T-helper 22 cell (primary cell): ENCODE results near the gene CHRNB2.
A peak's percentile ranks its signal among the peaks of the same experiment; 100 is the strongest.
"Not testable (repeated sequence)": the region's sequence is repeated elsewhere in the genome, so short reads cannot be mapped to it uniquely, and the experiment has no call there.

Experiments used
- DNase-seq: peaks from one replicate; pipeline ENCODE4 v3.0.0-alpha.2; 2020; ENCODE audit warnings: low read depth

Gene CHRNB2, protein sequence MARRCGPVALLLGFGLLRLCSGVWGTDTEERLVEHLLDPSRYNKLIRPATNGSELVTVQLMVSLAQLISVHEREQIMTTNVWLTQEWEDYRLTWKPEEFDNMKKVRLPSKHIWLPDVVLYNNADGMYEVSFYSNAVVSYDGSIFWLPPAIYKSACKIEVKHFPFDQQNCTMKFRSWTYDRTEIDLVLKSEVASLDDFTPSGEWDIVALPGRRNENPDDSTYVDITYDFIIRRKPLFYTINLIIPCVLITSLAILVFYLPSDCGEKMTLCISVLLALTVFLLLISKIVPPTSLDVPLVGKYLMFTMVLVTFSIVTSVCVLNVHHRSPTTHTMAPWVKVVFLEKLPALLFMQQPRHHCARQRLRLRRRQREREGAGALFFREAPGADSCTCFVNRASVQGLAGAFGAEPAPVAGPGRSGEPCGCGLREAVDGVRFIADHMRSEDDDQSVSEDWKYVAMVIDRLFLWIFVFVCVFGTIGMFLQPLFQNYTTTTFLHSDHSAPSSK

DNA sequence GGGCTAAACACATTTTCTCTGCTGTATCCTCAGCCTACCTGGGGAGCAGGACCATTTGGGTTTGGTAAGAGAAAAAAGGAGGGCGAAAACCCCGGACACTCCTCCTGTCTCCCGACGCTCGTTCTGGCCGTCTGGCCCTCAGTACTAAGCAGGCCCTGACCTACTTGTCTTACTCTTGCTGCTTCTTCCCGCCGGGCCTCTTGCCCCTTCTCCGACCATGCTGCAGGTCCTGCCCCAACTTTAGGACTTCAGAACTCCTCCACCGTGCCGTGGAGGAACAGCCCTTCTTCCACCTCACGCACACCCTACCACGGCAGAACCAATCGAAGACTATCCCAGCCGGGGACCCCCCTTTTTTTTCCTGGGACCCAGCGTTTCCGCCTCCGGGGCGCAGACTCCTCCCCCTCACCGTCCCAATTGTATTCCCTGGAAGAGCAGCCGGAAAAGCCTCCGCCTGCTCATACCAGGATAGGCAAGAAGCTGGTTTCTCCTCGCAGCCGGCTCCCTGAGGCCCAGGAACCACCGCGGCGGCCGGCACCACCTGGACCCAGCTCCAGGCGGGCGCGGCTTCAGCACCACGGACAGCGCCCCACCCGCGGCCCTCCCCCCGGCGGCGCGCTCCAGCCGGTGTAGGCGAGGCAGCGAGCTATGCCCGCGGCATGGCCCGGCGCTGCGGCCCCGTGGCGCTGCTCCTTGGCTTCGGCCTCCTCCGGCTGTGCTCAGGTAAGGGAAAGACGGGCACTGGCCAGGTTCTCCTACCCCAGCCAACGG is at the start of gene CHRNB2:
Gene CHRNB2, plus strand, starts transcription at position 393 of the 771 bp plus-strand sequence. Its CDS starts 267 bp downstream, at position 660.
- peak; percentile 38 for DNase-seq

DNA sequence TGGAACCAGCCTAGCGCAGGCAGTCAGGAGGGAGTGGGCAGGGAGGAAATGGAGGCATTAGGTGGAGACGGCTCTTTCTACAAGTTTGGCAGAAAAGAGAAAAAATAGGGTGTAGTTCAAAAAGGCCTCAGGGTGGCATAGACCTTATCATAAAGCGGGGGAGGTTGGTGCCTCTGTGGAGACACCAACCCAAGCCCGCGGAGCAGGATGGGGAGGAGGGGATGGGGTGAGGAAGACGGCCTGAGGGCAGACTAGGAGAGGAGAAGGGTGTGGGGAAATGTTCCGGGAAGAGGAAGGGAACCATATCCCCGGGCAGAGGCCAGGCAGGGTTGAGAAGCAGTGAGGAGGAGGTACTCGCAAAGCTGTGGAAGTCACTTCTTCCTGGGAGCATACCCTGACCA is 48.0 kb upstream of the CHRNB2 start:
- no peak for DNase-seq

DNA sequence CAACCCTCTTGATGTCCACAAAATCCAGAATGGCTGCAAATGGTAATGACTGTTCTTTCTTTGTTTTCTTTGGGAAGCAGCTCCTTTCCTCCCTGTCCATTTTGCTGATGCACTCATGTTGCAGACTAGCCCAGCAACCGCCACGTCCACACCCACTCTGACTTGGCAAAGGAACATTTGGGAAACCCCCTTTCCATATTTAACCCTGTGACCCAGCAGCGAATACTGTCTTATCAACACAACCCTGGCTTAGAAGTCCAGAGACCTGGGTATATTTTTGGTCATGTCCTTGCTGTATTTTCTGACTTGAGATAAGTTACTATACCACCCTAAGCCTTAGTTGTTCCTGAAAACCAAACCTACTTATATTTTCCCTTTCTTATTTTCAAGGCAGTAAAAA is 47.2 kb upstream of the CHRNB2 start:
- no peak for DNase-seq

DNA sequence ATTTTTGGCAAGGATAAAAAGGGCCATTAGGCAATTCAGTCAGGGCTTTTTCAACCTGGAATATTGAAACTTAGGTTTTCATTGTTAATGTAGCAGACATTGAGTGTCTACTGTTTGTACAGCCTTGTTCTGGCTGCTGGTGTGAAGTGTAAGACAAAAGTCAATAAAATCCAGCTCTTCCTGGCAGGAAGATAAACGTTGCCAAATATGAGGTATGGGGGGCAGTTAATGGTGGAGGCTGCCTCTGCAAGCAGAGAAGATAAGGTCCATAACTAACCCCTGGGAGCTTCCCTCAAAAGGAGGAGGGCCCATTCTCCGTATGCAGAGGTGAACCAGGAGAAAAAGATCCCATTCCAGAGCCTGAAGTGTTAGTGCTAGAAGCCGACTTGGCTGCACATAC is 45.9 kb upstream of the CHRNB2 start:
- DNase-seq: no peak

DNA sequence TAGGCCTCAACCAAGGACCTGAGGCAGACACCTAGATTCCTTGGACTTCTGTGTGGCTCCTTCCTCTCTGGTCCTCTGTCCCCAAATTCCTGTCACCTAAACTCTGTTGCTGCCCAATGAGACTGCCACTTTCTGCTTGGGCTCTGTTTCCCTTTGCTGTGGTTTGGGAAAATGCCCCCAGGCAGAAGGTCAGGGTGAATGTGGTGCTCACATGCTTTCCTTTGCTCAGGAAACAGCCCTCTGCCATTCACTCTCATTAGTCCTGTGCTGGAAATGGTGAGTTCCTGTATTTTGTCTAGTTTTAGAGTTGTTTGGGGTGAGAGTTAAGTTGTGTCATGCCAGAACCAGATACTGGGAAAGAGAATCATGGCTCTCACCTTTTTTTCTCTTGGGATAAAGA is 42.7 kb upstream of the CHRNB2 start:
- no peak for DNase-seq

DNA sequence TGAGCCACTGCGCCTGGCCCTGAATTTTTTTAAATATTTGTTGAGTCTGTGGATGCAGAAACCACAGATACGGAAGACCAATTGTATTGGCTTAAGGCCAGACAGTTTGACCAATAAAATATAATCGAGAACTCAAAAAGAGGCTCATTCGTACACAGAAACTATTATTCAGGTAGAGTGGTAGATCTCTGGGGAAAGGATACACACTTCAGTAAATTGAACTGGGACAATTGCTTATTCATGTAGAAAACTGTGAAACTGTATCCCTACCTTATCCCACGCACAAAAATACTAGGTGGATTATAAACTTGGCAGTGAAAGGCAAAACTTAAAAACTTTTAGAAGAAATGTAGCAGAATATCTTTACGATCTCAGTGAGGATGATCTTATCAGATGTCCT is 40.4 kb upstream of the CHRNB2 start:
- no peak for DNase-seq

DNA sequence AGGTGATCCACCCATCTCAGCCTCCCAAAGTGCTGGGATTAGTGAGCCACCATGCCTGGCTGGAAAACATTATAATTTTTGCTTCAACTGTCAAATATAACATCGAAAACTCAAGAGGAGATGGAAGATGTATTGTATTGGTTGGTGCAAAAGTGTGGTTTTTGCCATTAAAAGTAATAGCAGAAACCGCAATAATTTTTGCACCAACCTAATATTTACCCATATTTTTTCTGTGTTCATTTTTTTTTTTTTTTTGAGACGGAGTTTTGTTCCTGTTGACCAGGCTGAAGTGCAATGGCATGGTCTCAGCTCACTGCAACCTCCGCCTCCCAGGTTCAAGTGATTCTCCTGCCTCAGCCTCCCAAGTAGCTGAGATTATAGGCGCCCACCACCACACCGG is 38.3 kb upstream of the CHRNB2 start:
- DNase-seq: no peak

DNA sequence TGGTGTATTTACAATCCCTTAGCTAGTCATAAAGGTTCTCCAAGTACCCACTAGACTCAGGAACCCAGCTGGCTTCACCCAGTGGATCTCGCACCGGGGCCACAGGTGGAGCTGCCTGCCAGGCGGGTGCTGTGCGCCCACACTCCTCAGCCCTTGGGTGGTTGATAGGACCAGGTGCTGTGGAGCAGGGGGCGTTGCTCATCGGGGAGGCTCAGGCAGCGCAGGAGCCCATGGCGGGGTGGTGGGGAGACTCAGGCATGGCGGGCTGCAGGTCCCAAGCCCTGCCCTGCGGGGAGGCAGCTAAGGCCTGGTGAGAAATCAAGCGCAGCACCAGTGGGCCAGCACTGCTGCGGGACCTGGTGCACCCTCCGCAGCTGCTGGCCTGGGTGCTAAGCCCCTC is 35.6 kb upstream of the CHRNB2 start:
- not testable (repeated sequence) for DNase-seq

DNA sequence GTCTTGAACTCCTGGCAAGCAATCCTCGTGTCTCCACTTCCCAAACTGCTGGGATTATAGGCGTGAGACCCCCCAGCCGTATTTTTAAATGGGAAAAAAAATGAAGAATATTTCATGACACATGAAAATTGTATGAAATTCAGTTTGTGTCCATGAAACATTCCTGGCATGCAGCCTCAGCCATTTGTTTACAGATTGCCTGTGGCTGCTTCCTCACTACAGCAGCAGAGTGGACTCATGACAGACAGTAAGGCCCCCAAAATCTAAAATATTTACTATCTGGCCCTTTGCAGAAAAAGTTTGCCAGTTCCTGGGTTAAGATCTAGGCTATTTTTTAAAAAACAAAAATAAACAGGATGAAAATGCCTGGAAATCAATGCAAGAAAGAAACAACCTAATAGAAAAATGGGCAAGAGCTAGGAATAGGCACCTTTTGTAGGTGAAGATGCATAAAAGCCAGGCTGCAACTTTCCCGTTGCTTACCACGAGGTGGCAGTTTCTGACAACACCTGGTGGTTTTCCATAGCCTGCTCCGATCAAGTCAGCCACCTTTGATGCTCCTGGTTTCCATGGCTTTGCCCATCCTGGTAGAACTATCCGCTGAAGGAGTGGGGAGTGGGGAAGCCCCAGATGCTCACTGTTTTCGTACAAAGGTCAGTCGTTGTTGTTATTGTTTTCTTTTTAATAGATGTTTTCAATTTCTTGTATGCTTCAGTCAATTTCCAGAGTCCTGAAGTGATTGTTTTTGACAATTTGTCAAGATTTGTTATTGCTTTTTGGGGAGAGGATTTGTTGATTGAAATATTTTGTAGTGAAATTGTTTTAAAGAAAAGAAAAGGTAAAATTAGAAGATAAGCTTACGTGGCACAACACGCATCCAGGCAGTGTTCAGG is 33.4 kb upstream of the CHRNB2 start:
- DNase-seq: no peak

DNA sequence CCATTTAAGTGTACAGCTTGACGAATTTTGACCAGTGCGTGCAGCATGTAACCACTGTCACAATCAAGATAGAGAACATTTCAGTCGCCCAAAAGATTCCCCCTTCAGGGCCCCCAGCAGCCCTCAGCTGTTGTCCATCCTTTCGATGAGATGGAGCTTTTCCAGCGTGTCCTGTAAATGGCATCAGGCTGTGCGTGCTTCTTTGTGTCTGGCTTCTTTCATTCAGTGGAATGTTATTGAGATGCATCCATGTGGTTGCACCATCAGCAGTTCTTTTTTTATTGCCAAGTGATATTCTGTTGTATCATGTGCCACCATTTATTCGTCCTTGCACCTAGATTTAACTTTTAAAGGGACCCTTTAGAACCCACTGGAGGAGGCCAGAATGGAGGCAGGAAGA is 31.0 kb upstream of the CHRNB2 start:
- DNase-seq: no peak

DNA sequence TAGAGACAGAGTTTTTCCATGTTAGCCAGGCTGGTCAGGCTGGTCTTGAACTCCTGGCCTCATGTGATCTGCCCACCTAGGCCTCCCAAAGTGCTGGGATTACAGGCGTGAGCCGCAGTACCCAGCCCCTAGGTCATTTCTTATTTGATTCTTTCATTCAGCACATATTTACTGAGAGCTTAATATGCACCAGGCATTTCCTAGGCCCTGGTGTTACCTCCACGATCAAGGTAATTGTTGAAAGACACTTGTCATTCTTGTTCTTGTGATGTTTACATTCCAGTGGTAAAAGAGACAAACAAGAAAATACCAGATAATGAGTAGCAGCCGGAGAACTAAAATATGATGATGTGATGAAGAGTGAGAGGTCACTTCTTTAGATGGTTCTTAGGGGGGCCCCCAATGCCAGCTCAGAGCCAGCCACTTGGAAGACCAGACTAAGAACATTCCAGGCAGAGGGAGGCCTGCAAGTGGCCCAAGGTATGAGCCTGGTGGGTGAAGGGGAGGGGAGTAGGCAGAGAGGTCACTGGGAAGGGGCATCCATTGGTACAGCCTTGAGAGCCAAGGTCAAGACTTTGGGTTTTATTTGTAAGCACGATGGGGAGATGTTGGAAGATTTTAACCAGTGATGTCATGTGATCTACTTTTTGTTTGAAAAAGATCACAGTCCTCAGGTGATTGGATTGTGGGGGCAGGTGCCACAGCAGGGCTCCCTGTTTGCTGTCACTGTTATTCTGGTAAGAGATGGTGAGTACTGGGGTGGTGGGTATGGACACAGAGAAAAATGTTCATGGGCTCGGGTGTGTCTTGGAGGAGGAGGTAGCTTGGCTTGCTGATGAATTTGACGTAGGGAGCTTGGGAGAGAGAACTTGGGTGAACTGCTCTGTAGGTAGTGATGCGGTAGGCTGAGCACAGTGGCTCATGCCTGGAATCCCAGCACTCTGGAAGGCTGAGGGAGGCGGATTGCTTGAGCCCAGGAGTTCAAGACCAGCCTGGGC is 27.8 kb upstream of the CHRNB2 start:
- DNase-seq: no peak

DNA sequence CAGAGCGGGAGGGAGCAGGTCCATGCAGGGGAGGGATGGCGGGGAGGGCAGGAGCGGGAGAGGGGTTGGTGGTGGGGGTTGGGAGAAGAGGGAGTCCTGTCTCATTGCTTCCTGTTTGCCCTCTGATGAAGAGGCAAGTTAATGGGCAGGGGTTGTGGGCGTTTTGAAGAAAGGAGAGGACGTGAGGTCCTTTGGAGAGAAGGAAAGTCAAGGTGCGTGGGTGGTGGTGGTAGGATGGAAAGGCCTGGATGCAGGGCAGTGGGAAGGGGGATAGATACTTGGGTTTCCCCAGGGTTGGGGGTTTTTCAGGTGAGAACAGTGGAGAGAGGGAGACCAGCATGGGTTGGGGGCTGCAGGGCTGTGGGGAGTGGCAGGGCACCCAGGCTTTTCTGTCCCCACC is 26.3 kb upstream of the CHRNB2 start:
- DNase-seq: no peak

DNA sequence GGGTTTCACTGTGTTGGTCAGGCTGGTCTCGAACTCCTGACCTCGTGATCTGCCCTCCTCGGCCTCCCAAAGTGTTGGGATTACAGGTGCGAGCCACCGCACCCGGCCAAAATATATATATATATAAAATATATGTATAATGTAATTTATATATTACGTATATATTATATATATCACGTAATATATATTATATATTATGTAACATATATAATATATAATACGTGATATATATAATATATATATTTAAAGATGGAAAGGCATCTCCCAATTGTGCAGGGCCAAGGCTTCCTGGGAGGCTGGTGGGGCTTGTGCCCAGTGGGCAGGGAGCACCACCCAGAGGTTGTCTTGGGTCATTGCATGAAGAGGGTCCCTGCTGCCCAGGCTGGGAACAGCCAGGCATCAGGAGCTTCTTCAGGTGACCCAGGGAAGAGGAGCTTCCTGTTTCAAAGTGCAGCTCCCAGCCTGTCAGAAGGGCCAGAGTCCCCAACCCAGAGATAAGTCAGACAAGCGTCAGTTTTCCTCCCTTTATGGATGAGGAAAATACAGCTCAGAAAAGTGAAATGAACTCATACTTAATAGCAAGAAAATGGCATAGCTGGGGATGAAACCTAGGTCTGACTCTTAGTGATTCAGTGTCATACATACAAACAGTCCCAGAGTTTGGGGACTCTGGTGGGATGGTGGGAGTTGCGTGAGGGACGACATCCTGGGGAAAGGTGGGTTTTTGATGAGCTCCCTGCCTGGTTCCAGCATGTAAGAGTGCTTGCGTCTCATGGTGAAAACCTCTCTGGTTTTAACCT is 21.1 kb upstream of the CHRNB2 start:
- peak; percentile 9 for DNase-seq

DNA sequence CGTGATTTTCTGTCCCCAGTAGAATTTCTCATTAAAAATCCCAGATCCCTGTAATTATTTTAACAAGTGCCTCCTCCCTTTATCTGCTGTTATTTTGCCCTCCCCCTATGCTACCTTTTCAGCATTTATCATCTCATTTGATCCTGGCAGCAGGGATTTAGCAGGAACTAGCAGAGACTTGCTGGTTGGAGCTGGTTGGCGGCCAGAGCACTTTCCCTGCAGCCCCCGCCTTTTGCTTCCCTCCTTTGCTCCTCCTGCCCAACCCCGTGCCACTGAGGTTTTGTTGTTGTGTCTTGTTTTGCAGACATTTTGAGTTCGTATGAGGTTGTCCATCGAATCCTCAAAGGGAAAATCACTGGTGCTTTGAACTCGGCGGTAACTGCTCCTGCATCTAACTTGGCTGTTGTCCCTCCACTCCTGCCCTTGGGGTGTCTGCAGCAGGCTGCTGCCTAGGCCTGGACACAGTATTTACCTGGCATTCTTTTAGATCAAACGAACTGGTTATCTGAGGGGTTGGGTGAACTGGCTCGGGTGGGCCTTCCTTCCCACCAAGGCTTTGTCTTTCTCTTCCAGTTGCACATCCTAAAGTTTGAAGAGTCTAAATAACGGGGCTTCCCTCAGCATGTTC is 20.4 kb upstream of the CHRNB2 start:
- DNase-seq: no peak

DNA sequence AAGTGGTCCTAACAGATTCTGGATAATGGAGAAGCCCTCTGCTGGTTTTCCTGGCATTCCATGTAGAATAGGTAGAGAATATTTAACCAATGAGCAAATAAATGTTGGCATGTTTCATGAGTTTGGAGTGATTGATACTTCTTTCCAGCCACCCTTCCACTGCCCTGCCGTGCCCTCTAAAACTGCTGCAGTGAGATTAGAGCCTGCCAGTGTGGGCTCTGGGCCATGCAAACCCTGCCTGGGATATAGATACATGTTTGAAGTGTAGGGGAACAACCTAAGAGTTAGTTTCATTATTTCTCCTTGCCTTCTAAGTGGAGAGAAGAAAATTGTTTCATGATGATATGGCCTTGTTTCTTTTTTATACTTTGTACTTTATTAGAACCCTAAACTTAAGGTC is 19.6 kb upstream of the CHRNB2 start:
- DNase-seq: no peak

DNA sequence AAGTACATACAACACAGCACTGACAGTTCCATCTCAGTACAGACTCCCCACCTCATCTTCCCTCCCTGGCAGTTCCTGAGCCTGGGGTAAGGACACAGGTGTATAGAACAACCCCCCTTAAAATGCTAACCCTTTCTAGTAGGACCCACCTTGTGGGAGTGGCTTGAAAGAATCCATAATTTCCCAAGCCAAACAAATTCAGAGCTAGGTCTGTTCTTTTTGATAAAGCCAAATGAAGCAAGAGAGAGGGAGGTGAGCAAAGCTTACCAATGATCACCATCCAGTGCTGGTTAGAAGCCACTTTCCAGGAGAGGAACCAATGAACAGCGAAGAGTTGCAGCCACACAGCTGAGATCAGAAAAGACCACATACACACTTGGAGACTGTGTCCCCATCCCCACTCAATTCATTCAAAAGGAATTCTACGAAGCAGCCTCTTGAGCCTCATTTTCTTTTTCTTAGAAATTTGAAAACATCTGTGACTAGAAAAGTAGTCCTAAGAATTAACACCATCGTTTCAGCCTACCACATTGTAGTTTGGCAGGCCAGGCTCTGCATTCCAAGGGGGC is 18.3 kb upstream of the CHRNB2 start:
- no peak for DNase-seq

DNA sequence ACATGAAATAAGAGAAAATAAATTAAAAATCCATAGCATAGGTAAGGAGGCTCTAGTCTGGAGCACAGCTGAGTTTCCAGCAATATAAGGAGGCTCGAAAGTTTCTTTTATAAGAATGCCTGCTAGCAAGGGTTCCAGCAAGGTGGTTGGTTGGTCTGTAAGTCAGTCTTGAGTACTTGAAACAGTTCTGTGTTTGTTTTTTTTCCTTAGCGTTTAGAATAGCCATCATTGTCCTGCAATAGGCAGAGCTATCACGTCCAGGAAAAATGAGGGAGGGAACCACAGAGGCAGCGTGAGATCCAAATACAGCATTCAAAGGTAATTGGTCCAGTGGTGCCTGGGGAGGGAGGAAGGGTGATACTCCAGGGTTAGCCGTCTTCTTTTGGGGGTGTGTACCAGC is 17.5 kb upstream of the CHRNB2 start:
- DNase-seq: no peak

DNA sequence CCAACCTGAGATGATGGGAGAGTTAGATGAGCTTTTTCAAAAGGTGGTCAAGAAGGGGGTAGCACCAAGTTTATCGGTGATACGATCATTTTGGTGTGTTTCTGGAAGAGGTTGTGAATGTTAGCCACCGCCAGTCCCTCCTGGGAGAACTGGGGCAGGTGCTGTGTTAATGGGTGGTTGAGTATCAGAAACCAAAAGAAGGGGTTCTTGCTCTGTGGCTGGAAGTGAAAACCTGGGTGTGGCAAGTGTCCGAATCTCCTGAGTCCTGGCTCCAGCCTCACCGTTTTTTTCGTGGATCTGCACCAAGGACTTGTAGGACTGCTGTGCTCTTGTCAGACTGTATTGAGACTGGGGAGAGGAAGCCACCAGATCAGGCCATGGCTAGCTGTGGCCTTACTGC is 16.9 kb upstream of the CHRNB2 start:
- no peak for DNase-seq

DNA sequence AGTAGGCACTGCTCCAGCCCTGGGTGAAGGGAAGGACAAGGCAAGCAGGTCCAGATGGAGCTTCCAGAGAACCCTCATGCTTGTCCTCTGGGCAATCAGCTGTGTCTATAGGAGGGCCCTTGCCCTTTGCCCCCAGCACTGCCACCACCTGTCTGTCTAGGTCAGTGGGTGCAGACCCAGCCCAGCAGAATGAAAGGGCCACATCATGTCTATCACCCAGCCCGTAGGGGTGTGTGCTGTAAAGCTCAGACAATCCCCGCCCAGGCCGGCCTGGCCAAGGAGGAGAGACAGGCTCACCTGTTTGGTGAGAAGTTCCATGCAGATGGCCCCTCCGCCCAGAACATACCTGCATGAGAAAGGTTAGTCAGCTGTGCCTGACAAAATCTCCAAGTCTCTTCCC is 16.1 kb upstream of the CHRNB2 start:
- no peak for DNase-seq
